HG03108 (cell line): ENCODE measurements around the gene PUDP.
"Not testable (repeated sequence)": the region's sequence is repeated elsewhere in the genome, so short reads cannot be mapped to it uniquely, and the experiment has no call there.

ENCODE experiments used
- ATAC-seq: cut with Tn5 transposase; IDR thresholded peaks from one replicate; pipeline ENCODE4 v1.9.1; 2021; ENCODE audit warnings: moderate library complexity; ENCODE audit not compliant: unreplicated experiment

PUDP gene

GRCh38 chrX:7045238-7045955 is 102.6 kb downstream of the PUDP start:
- ATAC-seq = no peak

- ATAC-seq = not testable (repeated sequence)
These were observed 104.0 kb downstream of the PUDP start for GRCh38 chrX:7043796-7044433.

- ATAC-seq = no peak
These were observed 119.7 kb downstream of the PUDP start for GRCh38 chrX:7028246-7028645.

GRCh38 chrX:7027071-7027470 is 120.9 kb downstream of the PUDP start:
- no peak for ATAC-seq

GRCh38 chrX:7026365-7026764 is 121.6 kb downstream of the PUDP start:
- ATAC-seq = not testable (repeated sequence)

- ATAC-seq = no peak
These were observed 122.5 kb downstream of the PUDP start for GRCh38 chrX:7025471-7025870.

GRCh38 chrX:7024850-7025249 is 123.1 kb downstream of the PUDP start:
- no peak for ATAC-seq

- ATAC-seq = not testable (repeated sequence)
These were observed 125.0 kb downstream of the PUDP start for GRCh38 chrX:7022996-7023395.

- no peak for ATAC-seq
These were observed 126.0 kb downstream of the PUDP start for GRCh38 chrX:7021991-7022390.

- ATAC-seq = no peak
These were observed 128.4 kb downstream of the PUDP start for GRCh38 chrX:7019555-7019954.

GRCh38 chrX:7012262-7012834 is 135.6 kb downstream of the PUDP start:
- not testable (repeated sequence) for ATAC-seq

GRCh38 chrX:7010897-7011296 is 137.1 kb downstream of the PUDP start:
- not testable (repeated sequence) for ATAC-seq

- not testable (repeated sequence) for ATAC-seq
These were observed 140.6 kb downstream of the PUDP start for GRCh38 chrX:7007328-7007727.
